Inferior parietal cortex (tissue), 1 donor: ENCODE measurements around the gene PCYT2.
"Not testable (repeated sequence)": the region's sequence is repeated elsewhere in the genome, so short reads cannot be mapped to it uniquely, and the experiment has no call there.

Experiments
- DNase-seq: peaks from one replicate; pipeline ENCODE4 v3.0.0-alpha.2; 2016; ENCODE audit errors: extremely low spot score

Gene PCYT2

GRCh38 chr17:81911277-81911961 lies at the start of gene PCYT2:
TSS of gene PCYT2 (minus strand) at chr17:81911399. CDS start at chr17:81911355, 44 bp downstream.
- peak; percentile 79 for DNase-seq

- DNase-seq = no peak
Measured at GRCh38 chr17:81960130-81960958, 49.1 kb upstream of the PCYT2 start.

GRCh38 chr17:81959362-81960129 lies 48.3 kb upstream of the PCYT2 start:
- DNase-seq = peak; percentile 64

GRCh38 chr17:81958633-81959342 lies 47.6 kb upstream of the PCYT2 start:
- no peak for DNase-seq

- DNase-seq = no peak
Measured at GRCh38 chr17:81957691-81958432, 46.7 kb upstream of the PCYT2 start.

- no peak for DNase-seq
Measured at GRCh38 chr17:81956607-81957589, 45.7 kb upstream of the PCYT2 start.

GRCh38 chr17:81955756-81956544 lies 44.8 kb upstream of the PCYT2 start:
- DNase-seq = no peak

- DNase-seq = no peak
Measured at GRCh38 chr17:81955058-81955681, 44.0 kb upstream of the PCYT2 start.

- no peak for DNase-seq
Measured at GRCh38 chr17:81954131-81955057, 43.2 kb upstream of the PCYT2 start.

- not testable (repeated sequence) for DNase-seq
Measured at GRCh38 chr17:81953443-81953842, 42.2 kb upstream of the PCYT2 start.

GRCh38 chr17:81952792-81953228 lies 41.6 kb upstream of the PCYT2 start:
- no peak for DNase-seq

GRCh38 chr17:81951785-81952684 lies 40.8 kb upstream of the PCYT2 start:
- DNase-seq = no peak

GRCh38 chr17:81950501-81950900 lies 39.3 kb upstream of the PCYT2 start:
- no peak for DNase-seq

- DNase-seq = no peak
Measured at GRCh38 chr17:81948635-81949378, 37.6 kb upstream of the PCYT2 start.

- DNase-seq = no peak
Measured at GRCh38 chr17:81947189-81947588, 36.0 kb upstream of the PCYT2 start, which contains the start of gene MYADML2. TSS of gene MYADML2 (minus strand) at chr17:81947233. CDS start at chr17:81941741, 5,492 bp downstream.
